WTC11 (cell line): ENCODE data around the gene ADCY10.

Experiments
- ATF1 ChIP-seq: sonication (generic); formaldehyde crosslinking; IDR thresholded peaks from 2 replicates; pipeline ENCODE4 v1.8.1; 2023; ENCODE audit warnings: mild to moderate bottlenecking, moderate library complexity, missing genetic modification reagents
- CREB1 ChIP-seq: sonication (generic); formaldehyde crosslinking; IDR thresholded peaks from 2 replicates; pipeline ENCODE4 v1.8.0; 2023; ENCODE audit warnings: mild to moderate bottlenecking, missing genetic modification reagents
- CTCF ChIP-seq: fragments of 200-600 bp; IDR thresholded peaks from 2 replicates; pipeline ENCODE4 v1.8.0; 2022; ENCODE audit warnings: antibody characterized with exemption
- E2F4 ChIP-seq: sonication (generic); formaldehyde crosslinking; IDR thresholded peaks from 2 replicates; pipeline ENCODE4 v1.8.1; 2022; ENCODE audit warnings: low read depth, mild to moderate bottlenecking, moderate library complexity, missing genetic modification reagents, borderline replicate concordance
- ESRRA ChIP-seq: sonication (generic); formaldehyde crosslinking; IDR thresholded peaks from 2 replicates; pipeline ENCODE4 v1.8.1; 2022; ENCODE audit warnings: mild to moderate bottlenecking, missing genetic modification reagents, borderline replicate concordance
- HMGXB4 ChIP-seq: sonication (generic); formaldehyde crosslinking; IDR thresholded peaks from 2 replicates; pipeline ENCODE4 v1.8.1; 2023; ENCODE audit warnings: mild to moderate bottlenecking, moderate library complexity, missing genetic modification reagents
- IRF2 ChIP-seq: sonication (generic); formaldehyde crosslinking; IDR thresholded peaks from 2 replicates; pipeline ENCODE4 v1.8.0; 2022; ENCODE audit warnings: low read depth, missing genetic modification reagents, borderline replicate concordance
- MAX ChIP-seq: sonication (generic); formaldehyde crosslinking; IDR thresholded peaks from 2 replicates; pipeline ENCODE4 v1.8.0; 2022; ENCODE audit warnings: mild to moderate bottlenecking, missing genetic modification reagents
- NR3C1 ChIP-seq: sonication (generic); formaldehyde crosslinking; conservative IDR thresholded peaks from 2 replicates; pipeline ENCODE4 v1.8.1; 2023; ENCODE audit warnings: low read depth, mild to moderate bottlenecking, missing genetic modification reagents
- TCF7 ChIP-seq: sonication (generic); formaldehyde crosslinking; IDR thresholded peaks from 2 replicates; pipeline ENCODE4 v1.8.0; 2022; ENCODE audit warnings: mild to moderate bottlenecking, low read depth, missing genetic modification reagents, moderate library complexity
- USF2 ChIP-seq: sonication (generic); formaldehyde crosslinking; IDR thresholded peaks from 2 replicates; pipeline ENCODE4 v1.8.1; 2023; ENCODE audit warnings: mild to moderate bottlenecking, missing genetic modification reagents, moderate library complexity
- ZNF263 ChIP-seq: sonication (generic); formaldehyde crosslinking; IDR thresholded peaks from 2 replicates; pipeline ENCODE4 v1.8.1; 2022; ENCODE audit warnings: low read depth, mild to moderate bottlenecking, moderate library complexity, missing genetic modification reagents
- ZNF416 ChIP-seq: fragments of 250-450 bp; sonication (Bioruptor Pico); IDR thresholded peaks from 2 replicates; pipeline ENCODE4 v1.9.0; 2021; ENCODE audit warnings: mild to moderate bottlenecking, inconsistent platforms

GRCh38 chr1:167821356-167821685 lies 92.6 kb downstream of the ADCY10 start:
- TF ChIP-seq HMGXB4 (CRISPR knock-in tag) (no peak), CTCF (no peak), ESRRA (no peak), ATF1 (CRISPR knock-in tag) (no peak), MAX (CRISPR knock-in tag) (no peak), TCF7 (CRISPR knock-in tag) (no peak), CREB1 (CRISPR knock-in tag) (no peak), ZNF416 (CRISPR knock-in tag) (no peak), NR3C1 (CRISPR knock-in tag) (no peak), IRF2 (CRISPR knock-in tag) (no peak), E2F4 (no peak), USF2 (CRISPR knock-in tag) (no peak), ZNF263 (CRISPR knock-in tag) (no peak)
